Body of pancreas (tissue), 4 donors: ENCODE data around the gene PMM1.

ENCODE experiments used
- CTCF ChIP-seq, 7 experiments: fragments of 450-650 bp in 4 of 7; fragments of 200-600 bp in 3 of 7; sonication (generic) in 3 of 7; IDR thresholded peaks; one replicate each; pipeline ENCODE4 v1.5.1; 2016 to 2019; ENCODE audit warnings: antibody characterized with exemption in 7 of 7
- POLR2A ChIP-seq, 3 donors: fragments of 450-650 bp; IDR thresholded peaks; one replicate each; pipeline ENCODE4 v1.6.1; 2016; ENCODE audit warnings: antibody characterized with exemption in 3 of 3, mild to moderate bottlenecking in 2 of 3

- TF ChIP-seq CTCF (IDR thresholded peaks at IDR 0.05) = no peak
- no peak for TF ChIP-seq POLR2A (IDR thresholded peaks at IDR 0.05)
Observed at GRCh38 chr22:41548830-41549211, 40.8 kb downstream of the PMM1 start.
